Measurements from ENCODE around the gene B4GAT1. TPM values are rescaled to one million over a fixed set of nuclear protein-coding genes. Genes with fewer than 3 reads are reported as not detected.

Gene B4GAT1
- total RNA-seq, 1 experiment from 2014 or later, result 22.8 TPM

- H3K36me3 ChIP-seq (ENCODE audit: low read depth), result no peaks in the 10 kb centered on the region
- peaks cover 10% of the 10 kb centered on the region; the same call in 1 of the 2 replicates for H3F3A ChIP-seq (ENCODE audit: insufficient read depth, low read depth)
- H3K27me3 ChIP-seq (ENCODE audit: insufficient read depth, low read depth), result no peaks in the 10 kb centered on the region
- no peak overlapping the region for H3K4me3 ChIP-seq
- DNase-seq, result no peak
- peaks cover 8% of the 10 kb centered on the region; the same call in 1 of the 2 replicates for H3K79me2 ChIP-seq (ENCODE audit: low read depth)
- no peak overlapping the region for H3K4me2 ChIP-seq
- H3K9me2 ChIP-seq (ENCODE audit: insufficient read depth), result no peaks in the 10 kb centered on the region
- no peak for TF ChIP-seq CTCF (conservative IDR thresholded peaks at IDR 0.05)
- TF ChIP-seq EZH2 (IDR thresholded peaks at IDR 0.05; ENCODE audit: low read depth), result no peak
- BruUV-seq (replicated peaks), result no TSS peak
- H4K20me1 ChIP-seq (ENCODE audit: insufficient read depth), result no peaks in the 10 kb centered on the region
- POLR2A ChIA-PET (ENCODE audit: unreplicated experiment), result no interaction called here
- no peak overlapping the region for H2AFZ ChIP-seq
- intact Hi-C loops (cut with micrococcal nuclease; ENCODE audit: unreplicated experiment), result no loop called here
- no peak overlapping the region for H3K27ac ChIP-seq
- CTCF ChIA-PET, result interaction anchor here (0.5 to 0.6 kb wide), 2 partner anchors 11 to 1299 kb away, joined by 3 read pairs; no protein-coding TSS in a partner anchor
- H3K9me3 ChIP-seq (ENCODE audit: insufficient read depth, low read depth), result no peaks in the 10 kb centered on the region
- peaks cover 37% of the 10 kb centered on the region for H3K4me1 ChIP-seq (replicated peaks; ENCODE audit: insufficient read depth)
Measured at GRCh38 chr11:66330931-66331330, 16.5 kb downstream of the B4GAT1 start.

GRCh38 chr11:66329165-66329673 is 18.2 kb downstream of the B4GAT1 start:
- no peak overlapping the region for H2AFZ ChIP-seq
- no peak overlapping the region for H3K4me3 ChIP-seq
- no peaks in the 10 kb centered on the region for H3K36me3 ChIP-seq (ENCODE audit: low read depth)
- H3K79me2 ChIP-seq (ENCODE audit: low read depth), result no peaks in the 10 kb centered on the region
- H3K4me2 ChIP-seq, result no peak overlapping the region
- H3K27ac ChIP-seq, result no peak overlapping the region
- POLR2A ChIA-PET (ENCODE audit: unreplicated experiment), result interaction anchor here (0.7 kb wide), 1 partner anchor 19 kb away, joined by 3 read pairs; no protein-coding TSS in a partner anchor
- BruUV-seq (replicated peaks), result no TSS peak
- H3K9me2 ChIP-seq (ENCODE audit: insufficient read depth), result no peaks in the 10 kb centered on the region
- H3K9me3 ChIP-seq (ENCODE audit: insufficient read depth, low read depth), result no peaks in the 10 kb centered on the region
- no peak for DNase-seq
- intact Hi-C loops (cut with micrococcal nuclease; ENCODE audit: unreplicated experiment), result no loop called here
- peaks cover 10% of the 10 kb centered on the region; the same call in 1 of the 2 replicates for H3F3A ChIP-seq (ENCODE audit: insufficient read depth, low read depth)
- TF ChIP-seq EZH2 (IDR thresholded peaks at IDR 0.05; ENCODE audit: low read depth) (no peak), CTCF (conservative IDR thresholded peaks at IDR 0.05) (no peak)
- peaks cover 34% of the 10 kb centered on the region for H3K4me1 ChIP-seq (replicated peaks; ENCODE audit: insufficient read depth)
- CTCF ChIA-PET, result interaction anchor here (0.6 to 1.5 kb wide), 5 partner anchors 17 to 60 kb away, joined by 3 to 5 read pairs (median 3); no protein-coding TSS in a partner anchor
- no peaks in the 10 kb centered on the region for H4K20me1 ChIP-seq (ENCODE audit: insufficient read depth)
- no peaks in the 10 kb centered on the region for H3K27me3 ChIP-seq (ENCODE audit: insufficient read depth, low read depth)

GRCh38 chr11:66328302-66329144 is 18.9 kb downstream of the B4GAT1 start:
- Histone ChIP-seq H3K9me3 (ENCODE audit: insufficient read depth, low read depth) (no peaks in the 10 kb centered on the region), H3K4me1 (replicated peaks; ENCODE audit: insufficient read depth) (peaks cover 34% of the 10 kb centered on the region), H3K36me3 (ENCODE audit: low read depth) (no peaks in the 10 kb centered on the region), H3K27ac (no peak overlapping the region), H3K4me2 (peak overlapping the region; percentile 45), H3F3A (ENCODE audit: insufficient read depth, low read depth) (peaks cover 10% of the 10 kb centered on the region; the same call in 1 of the 2 replicates), H3K4me3 (no peak overlapping the region), H4K20me1 (ENCODE audit: insufficient read depth) (no peaks in the 10 kb centered on the region), H3K9me2 (ENCODE audit: insufficient read depth) (no peaks in the 10 kb centered on the region), H3K79me2 (ENCODE audit: low read depth) (no peaks in the 10 kb centered on the region), H3K27me3 (ENCODE audit: insufficient read depth, low read depth) (no peaks in the 10 kb centered on the region), H2AFZ (no peak overlapping the region)
- no peak for TF ChIP-seq EZH2 (IDR thresholded peaks at IDR 0.05; ENCODE audit: low read depth)
- peak; percentile 99 for TF ChIP-seq CTCF (conservative IDR thresholded peaks at IDR 0.05)
- intact Hi-C loops (cut with micrococcal nuclease; ENCODE audit: unreplicated experiment), result loop anchor here (1.0 kb wide), 1 partner anchor 16 kb away; no protein-coding TSS in a partner anchor
- POLR2A ChIA-PET (ENCODE audit: unreplicated experiment), result interaction anchor here (0.7 kb wide), 1 partner anchor 20 kb away, joined by 3 read pairs; no protein-coding TSS in a partner anchor
- BruUV-seq (replicated peaks), result no TSS peak
- DNase-seq, result peak; percentile 67 to 80
- CTCF ChIA-PET, result interaction anchor here (0.6 to 1.5 kb wide), 6 partner anchors 16 to 101 kb away, joined by 3 to 8 read pairs (median 4); no protein-coding TSS in a partner anchor
